ENCODE results near the gene FAM168B. TPM values are rescaled to one million over a fixed set of nuclear protein-coding genes. Genes with fewer than 3 reads are reported as not detected.

FAM168B gene
- polyA plus RNA-seq, 1 of the 3 experiments (the other 2 are of a cell fraction): 72.7 TPM

GRCh38 chr2:131036696-131037397, 56.4 kb downstream of the FAM168B start (continued):
- TF ChIP-seq, protein P1, sequence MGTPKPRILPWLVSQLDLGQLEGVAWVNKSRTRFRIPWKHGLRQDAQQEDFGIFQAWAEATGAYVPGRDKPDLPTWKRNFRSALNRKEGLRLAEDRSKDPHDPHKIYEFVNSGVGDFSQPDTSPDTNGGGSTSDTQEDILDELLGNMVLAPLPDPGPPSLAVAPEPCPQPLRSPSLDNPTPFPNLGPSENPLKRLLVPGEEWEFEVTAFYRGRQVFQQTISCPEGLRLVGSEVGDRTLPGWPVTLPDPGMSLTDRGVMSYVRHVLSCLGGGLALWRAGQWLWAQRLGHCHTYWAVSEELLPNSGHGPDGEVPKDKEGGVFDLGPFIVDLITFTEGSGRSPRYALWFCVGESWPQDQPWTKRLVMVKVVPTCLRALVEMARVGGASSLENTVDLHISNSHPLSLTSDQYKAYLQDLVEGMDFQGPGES (IDR thresholded peaks at IDR 0.05; ENCODE audit: low read depth, low read length): no peak
- TF ChIP-seq TEAD4 (IDR thresholded peaks at IDR 0.05; ENCODE audit: borderline replicate concordance, insufficient read depth): no peak
- TF ChIP-seq RXRA (IDR thresholded peaks at IDR 0.05; ENCODE audit: borderline replicate concordance, low read depth): no peak
- TF ChIP-seq CHD2 (IDR thresholded peaks at IDR 0.05; ENCODE audit: low read length, partially characterized antibody): no peak
- no peak for TF ChIP-seq RFX5 (IDR thresholded peaks at IDR 0.05; ENCODE audit: low read length)
- TF ChIP-seq JUND (IDR thresholded peaks at IDR 0.05): no peak
- no peak for TF ChIP-seq REST (IDR thresholded peaks at IDR 0.05; ENCODE audit: low read depth, low read length)

GRCh38 chr2:131036269-131036668, 57.0 kb downstream of the FAM168B start:
- no peaks in the 10 kb centered on the region for H3K9me2 ChIP-seq
- no peaks in the 10 kb centered on the region for H3K9me3 ChIP-seq
- DNase-seq: no peak
- no peaks in the 10 kb centered on the region for H3K79me2 ChIP-seq (ENCODE audit: insufficient read depth)
- no peaks in the 10 kb centered on the region for H4K20me1 ChIP-seq (ENCODE audit: insufficient read depth)
- no peak overlapping the region for H2AFZ ChIP-seq (ENCODE audit: low read depth)
- 72% methylated on average over 6 of the region's 6 CpGs for WGBS (ENCODE audit: low lambda C conversion rate)
- POLR2A ChIA-PET: interaction anchor here (1.6 kb wide), 1 partner anchor 10 kb away, joined by 3 read pairs; no protein-coding TSS in a partner anchor
- H3F3A ChIP-seq (replicated peaks; ENCODE audit: insufficient read depth): no peaks in the 10 kb centered on the region
- H3K27ac ChIP-seq (ENCODE audit: low read depth in 2 of 2, low read length in 1 of 2): no peak overlapping the region
- peaks cover 0 to 34% of the 10 kb centered on the region in 2 experiments; a peak in 1 of 4 replicates for H3K4me1 ChIP-seq (ENCODE audit: control insufficient read depth in 1 of 2, insufficient read depth in 2 of 2, low read depth in 1 of 2, low read length in 1 of 2)
- no peaks in the 10 kb centered on the region for H3K36me3 ChIP-seq (replicated peaks in 1 of 2; ENCODE audit: control insufficient read depth in 1 of 2, insufficient read depth in 2 of 2, low read length in 1 of 2)
- TF ChIP-seq NFIC (IDR thresholded peaks at IDR 0.05; ENCODE audit: borderline replicate concordance): no peak
- TF ChIP-seq RXRA (IDR thresholded peaks at IDR 0.05; ENCODE audit: borderline replicate concordance, low read depth): no peak
- no peak for TF ChIP-seq GATA2 (CRISPR knock-in tag; IDR thresholded peaks at IDR 0.05)
- TF ChIP-seq, protein P2, sequence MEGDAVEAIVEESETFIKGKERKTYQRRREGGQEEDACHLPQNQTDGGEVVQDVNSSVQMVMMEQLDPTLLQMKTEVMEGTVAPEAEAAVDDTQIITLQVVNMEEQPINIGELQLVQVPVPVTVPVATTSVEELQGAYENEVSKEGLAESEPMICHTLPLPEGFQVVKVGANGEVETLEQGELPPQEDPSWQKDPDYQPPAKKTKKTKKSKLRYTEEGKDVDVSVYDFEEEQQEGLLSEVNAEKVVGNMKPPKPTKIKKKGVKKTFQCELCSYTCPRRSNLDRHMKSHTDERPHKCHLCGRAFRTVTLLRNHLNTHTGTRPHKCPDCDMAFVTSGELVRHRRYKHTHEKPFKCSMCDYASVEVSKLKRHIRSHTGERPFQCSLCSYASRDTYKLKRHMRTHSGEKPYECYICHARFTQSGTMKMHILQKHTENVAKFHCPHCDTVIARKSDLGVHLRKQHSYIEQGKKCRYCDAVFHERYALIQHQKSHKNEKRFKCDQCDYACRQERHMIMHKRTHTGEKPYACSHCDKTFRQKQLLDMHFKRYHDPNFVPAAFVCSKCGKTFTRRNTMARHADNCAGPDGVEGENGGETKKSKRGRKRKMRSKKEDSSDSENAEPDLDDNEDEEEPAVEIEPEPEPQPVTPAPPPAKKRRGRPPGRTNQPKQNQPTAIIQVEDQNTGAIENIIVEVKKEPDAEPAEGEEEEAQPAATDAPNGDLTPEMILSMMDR (IDR thresholded peaks at IDR 0.05): no peak
- H3K9ac ChIP-seq: no peak overlapping the region
- CTCF ChIA-PET: interaction anchor here (1.2 kb wide), 1 partner anchor 72 kb away, joined by 5 read pairs; no protein-coding TSS in a partner anchor
- H3K4me2 ChIP-seq: no peak overlapping the region
- H3K27me3 ChIP-seq (ENCODE audit: insufficient read depth): no peaks in the 10 kb centered on the region
- H3K4me3 ChIP-seq (ENCODE audit: low read depth in 2 of 2, low read length in 1 of 2): no peak overlapping the region

Measured in SK-N-SH (cell line).